CD4-positive, alpha-beta T cell (primary cell): ENCODE measurements around the gene TMEM38B. TPM values are rescaled to one million over a fixed set of nuclear protein-coding genes. Genes with fewer than 3 reads are reported as not detected.

Experiments
- ATAC-seq: fragments of 200-7000 bp; cut with Tn5 transposase; one replicate; pipeline ENCODE4 v1.10.0; 2022; ENCODE audit warnings: mild to moderate bottlenecking; ENCODE audit not compliant: poor library complexity
- CTCF ChIA-PET: fragments of 350-600 bp; sonication (Branson Sonifier 250); formaldehyde crosslinking; loops from one replicate; lab custom pipeline; 2021; ENCODE audit warnings: antibody characterized with exemption, inconsistent platforms; lab: Charles Lee
- POLR2A ChIA-PET: fragments of 350-600 bp; sonication (Branson Sonifier 250); formaldehyde crosslinking; loops from one replicate; lab custom pipeline; 2021; ENCODE audit warnings: antibody characterized with exemption, inconsistent platforms; lab: Charles Lee
- DNase-seq, 14 experiments: peaks; one replicate each; pipeline ENCODE4 v3.0.0-alpha.2; 2013 to 2020; ENCODE audit warnings: mixed read lengths in 2 of 14
- H3K27ac ChIP-seq, 2 donors: one replicate each; pipeline versions ENCODE4 v1.5.1 to v1.7.0; 2013; ENCODE audit warnings: low read length in 2 of 2, low read depth in 1 of 2, mild to moderate bottlenecking in 1 of 2
- H3K27me3 ChIP-seq, 2 experiments: 1 replicate in 1 of 2; 2 replicates in 1 of 2; pipeline versions ENCODE4 v1.6.1 to v1.7.0; 2013; ENCODE audit warnings: low read length in 2 of 2, control low read depth in 1 of 2, mild to moderate bottlenecking in 1 of 2, moderate library complexity in 1 of 2; ENCODE audit not compliant: insufficient read depth in 2 of 2, control insufficient read depth in 1 of 2
- H3K36me3 ChIP-seq: one replicate; pipeline ENCODE4 v1.6.1; 2013; ENCODE audit warnings: low read length, control low read depth; ENCODE audit not compliant: insufficient read depth
- H3K4me1 ChIP-seq: one replicate; pipeline ENCODE4 v1.6.1; 2013; ENCODE audit warnings: low read length, control low read depth; ENCODE audit not compliant: insufficient read depth
- H3K4me3 ChIP-seq: one replicate; pipeline ENCODE4 v1.5.1; 2013; ENCODE audit warnings: mild to moderate bottlenecking, low read length, moderate library complexity
- H3K9me3 ChIP-seq, 2 experiments: 1 replicate in 1 of 2; 2 replicates in 1 of 2; pipeline versions ENCODE4 v1.6.1 to v1.7.0; 2013; ENCODE audit warnings: low read length in 2 of 2, mild to moderate bottlenecking in 2 of 2, control low read depth in 1 of 2, moderate library complexity in 1 of 2; ENCODE audit not compliant: control insufficient read depth in 1 of 2, insufficient read depth in 1 of 2
- H3K27ac Mint-ChIP-seq: one replicate; pipeline ENCODE4 v1.8.0; 2020; ENCODE audit warnings: mixed read lengths
- H3K27me3 Mint-ChIP-seq: one replicate; pipeline ENCODE4 v1.8.0; 2021; ENCODE audit warnings: mixed read lengths
- H3K36me3 Mint-ChIP-seq: one replicate; pipeline ENCODE4 v1.8.0; 2021; ENCODE audit warnings: low read depth, mixed read lengths
- H3K4me1 Mint-ChIP-seq: one replicate; pipeline ENCODE4 v1.8.0; 2021; ENCODE audit warnings: low read depth, mixed read lengths
- H3K4me3 Mint-ChIP-seq: one replicate; pipeline ENCODE4 v1.8.0; 2020; ENCODE audit warnings: mild to moderate bottlenecking, mixed read lengths
- H3K9me3 Mint-ChIP-seq: one replicate; pipeline ENCODE4 v1.8.0; 2020; ENCODE audit warnings: mixed read lengths
- CTCF ChIP-seq: fragments of 200-600 bp; IDR thresholded peaks from one replicate; pipeline ENCODE4 v1.8.0; 2022; ENCODE audit warnings: antibody characterized with exemption, mild to moderate bottlenecking
- intact Hi-C, 2 experiments: fragments of 100-400 bp; cut with DNase I in 1 of 2; cut with micrococcal nuclease in 1 of 2; formaldehyde crosslinking; loops; one replicate each; pipeline versions ENCODE4 v1.15.1 to v1.9.0; 2023 to 2025; cut with DNase I, micrococcal nuclease
- total RNA-seq, 174 experiments: library from RNA in 2 of 174; stranded (reverse) in 2 of 174; gene quantifications; one replicate each; pipeline ENCODE4 v1.2.3 and lab custom pipeline; 2021 to 2026

Gene TMEM38B
- total RNA-seq, 2 experiments from 2014 or later: 12.9 to 13.9 TPM

GRCh38 chr9:105697871-105698270 lies 3.5 kb downstream of the TMEM38B start:
- intact Hi-C loops: loop anchor here in 1 of 2 experiments (5.0 to 10.0 kb wide), 2 partner anchors 141 to 1603 kb away; partner anchors contain the start of genes FKTN and SMC2
- CTCF ChIA-PET: no interaction called here
- Mint-ChIP-seq H3K27me3 (peaks cover 8% of the 10 kb centered on the region), H3K36me3 (peaks cover 9% of the 10 kb centered on the region), H3K27ac (no peak overlapping the region), H3K4me3 (no peak overlapping the region), H3K9me3 (no peaks in the 10 kb centered on the region), H3K4me1 (peaks cover 62% of the 10 kb centered on the region)
- H3K36me3 ChIP-seq: no peaks in the 10 kb centered on the region
- TF ChIP-seq CTCF: no peak
- POLR2A ChIA-PET: no interaction called here
- no peak overlapping the region for H3K27ac ChIP-seq
- H3K27me3 ChIP-seq: peaks cover 0 to 2% of the 10 kb centered on the region in 2 experiments
- ATAC-seq: no peak
- H3K4me3 ChIP-seq: no peak overlapping the region
- no peak for DNase-seq
- no peaks in the 10 kb centered on the region for H3K9me3 ChIP-seq
- peaks cover 7% of the 10 kb centered on the region for H3K4me1 ChIP-seq

GRCh38 chr9:105698348-105698870 lies 4.1 kb downstream of the TMEM38B start:
- Mint-ChIP-seq H3K4me3 (no peak overlapping the region), H3K27ac (no peak overlapping the region), H3K36me3 (peaks cover 9% of the 10 kb centered on the region), H3K9me3 (no peaks in the 10 kb centered on the region), H3K27me3 (peaks cover 6% of the 10 kb centered on the region), H3K4me1 (peaks cover 59% of the 10 kb centered on the region)
- Histone ChIP-seq H3K4me1 (peaks cover 5% of the 10 kb centered on the region), H3K27ac (no peak overlapping the region), H3K27me3 (no peaks in the 10 kb centered on the region), H3K4me3 (no peak overlapping the region), H3K9me3 (peaks cover 0 to 3% of the 10 kb centered on the region in 2 experiments), H3K36me3 (no peaks in the 10 kb centered on the region)
- ATAC-seq (no peak), DNase-seq (no peak)
- intact Hi-C loops: loop anchor here in 1 of 2 experiments (5.0 to 10.0 kb wide), 2 partner anchors 141 to 1604 kb away; partner anchors contain the start of genes FKTN and SMC2
- ChIA-PET CTCF (no interaction called here), POLR2A (no interaction called here)
- no peak for TF ChIP-seq CTCF

GRCh38 chr9:105700668-105701067 lies 6.3 kb downstream of the TMEM38B start:
- no peak for TF ChIP-seq CTCF
- Mint-ChIP-seq H3K9me3 (no peaks in the 10 kb centered on the region), H3K36me3 (peaks cover under 1% of the 10 kb centered on the region), H3K4me1 (peaks cover 44% of the 10 kb centered on the region), H3K4me3 (no peak overlapping the region), H3K27me3 (no peaks in the 10 kb centered on the region), H3K27ac (no peak overlapping the region)
- ATAC-seq (no peak), DNase-seq (no peak)
- H3K27ac ChIP-seq: no peak overlapping the region
- ChIA-PET POLR2A (no interaction called here), CTCF (no interaction called here)
- no peak overlapping the region for H3K4me3 ChIP-seq
- no peaks in the 10 kb centered on the region for H3K4me1 ChIP-seq
- intact Hi-C loops: no loop called here
- no peaks in the 10 kb centered on the region for H3K36me3 ChIP-seq
- H3K27me3 ChIP-seq: no peaks in the 10 kb centered on the region
- peaks cover 0 to 3% of the 10 kb centered on the region in 2 experiments for H3K9me3 ChIP-seq
